Testis (tissue), 3 donors: ENCODE measurements around the gene PTPN11. TPM values are rescaled to one million over a fixed set of nuclear protein-coding genes. Genes with fewer than 3 reads are reported as not detected.

Experiments used
- DNase-seq: peaks from one replicate; pipeline ENCODE4 v3.0.0-alpha.2; 2019
- H3K27ac ChIP-seq, 2 donors: fragments of 200-600 bp; sonication (generic); one replicate each; pipeline ENCODE4 v1.5.1; 2019
- H3K27me3 ChIP-seq: fragments of 200-600 bp; sonication (generic); one replicate; pipeline ENCODE4 v1.5.1; 2019
- H3K36me3 ChIP-seq: fragments of 200-600 bp; sonication (generic); one replicate; pipeline ENCODE4 v1.5.1; 2017; ENCODE audit warnings: low read depth; ENCODE audit errors: missing control alignments
- H3K4me1 ChIP-seq: fragments of 200-600 bp; sonication (generic); one replicate; pipeline ENCODE4 v1.5.1; 2019
- H3K4me3 ChIP-seq, 2 donors: fragments of 200-600 bp; sonication (generic); one replicate each; pipeline ENCODE4 v1.5.1; 2017 to 2019
- H3K9me3 ChIP-seq: fragments of 200-600 bp; sonication (generic); one replicate; pipeline ENCODE4 v1.5.1; 2017
- POLR2A ChIP-seq: fragments of 450-650 bp; IDR thresholded peaks from one replicate; pipeline ENCODE4 v1.6.1; 2017; ENCODE audit warnings: antibody characterized with exemption, mild to moderate bottlenecking, moderate library complexity
- WGBS, 2 donors: methylation state at CpG; one replicate each; pipeline ENCODE4 v1.1.5; 2018; 5-methylcytosine and 5-hydroxymethylcytosine counted together
- intact Hi-C: fragments of 100-400 bp; cut with DNase I; formaldehyde crosslinking; loops from one replicate; pipeline ENCODE4 v1.15.1; 2023; ENCODE audit warnings: low total_unique reads
- polyA plus RNA-seq: library from polyadenylated mRNA; stranded (reverse); fragments of 350-450 nt; fragmentation: Illumina TruSeq; extraction: RNeasy Lipid Tissue Mini Kit (QIAGEN cat#74804); gene quantifications from one replicate; pipeline ENCODE4 v1.2.3, GENCODE V29; 2014; ENCODE audit warnings: low read depth, low replicate concordance; ENCODE audit not compliant: insufficient read depth
- total RNA-seq, 2 donors: library from RNA; depleted of rRNA; stranded (reverse); fragments of >200 nt; gene quantifications; one replicate each; pipeline ENCODE4 v1.2.3, GENCODE V29; 2016
- TF ChIP-seq, protein P1 (sequence below), 3 experiments: fragments of 450-650 bp in 2 of 3; fragments of 200-600 bp in 1 of 3; sonication (generic) in 1 of 3; IDR thresholded peaks; one replicate each; pipeline ENCODE4 v1.5.1; 2016 to 2019; ENCODE audit warnings: antibody characterized with exemption in 3 of 3, mild to moderate bottlenecking in 2 of 3, moderate library complexity in 1 of 3

Gene PTPN11
- total and polyA plus RNA-seq, 3 donors from 2014 or later, result 32.0 to 53.0 (median 49.4) TPM

DNA sequence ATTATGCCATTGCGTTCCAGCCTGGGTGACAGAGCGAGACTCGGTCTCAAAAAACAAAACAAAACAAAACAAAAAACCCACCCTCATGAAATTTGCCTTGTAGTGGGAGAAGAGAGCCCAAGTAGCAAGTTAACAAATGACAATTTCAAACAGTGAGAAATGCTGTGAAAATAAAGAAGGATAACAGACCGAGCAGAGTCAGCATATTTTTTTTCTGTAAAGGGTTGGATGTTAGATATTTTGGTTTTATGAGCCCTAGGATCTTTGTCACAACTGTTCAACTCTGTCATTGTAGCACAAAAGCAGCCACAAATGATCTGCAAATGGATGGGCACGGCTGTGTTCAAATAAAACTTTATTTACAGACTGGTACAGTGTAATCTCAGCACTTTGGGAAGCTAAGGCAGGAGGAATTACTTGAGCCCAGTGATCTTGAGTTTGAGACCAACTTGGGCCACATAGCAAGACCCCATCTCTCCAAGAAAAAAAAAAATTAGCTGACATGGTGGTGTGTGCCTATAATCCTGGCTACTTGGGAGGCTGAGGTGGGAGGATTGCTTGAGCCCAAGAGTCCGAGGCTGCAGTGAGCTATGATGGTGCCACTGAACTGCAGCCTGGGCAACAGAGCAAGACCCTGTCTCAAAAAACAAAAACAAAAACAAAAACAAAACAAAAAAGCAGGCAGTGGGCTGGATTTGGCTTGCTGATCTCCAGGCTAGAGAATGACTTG is 117.1 kb downstream of the PTPN11 start:
- H3K27me3 ChIP-seq, result no peaks in the 10 kb centered on the region
- WGBS, 2 donors, result 81 to 85% methylated on average over 6 of the region's 6 CpGs
- DNase-seq, result no peak
- H3K9me3 ChIP-seq, result no peaks in the 10 kb centered on the region
- no peak overlapping the region for H3K27ac ChIP-seq
- no peaks in the 10 kb centered on the region for H3K36me3 ChIP-seq
- H3K4me1 ChIP-seq, result no peaks in the 10 kb centered on the region
- TF ChIP-seq, protein P1, sequence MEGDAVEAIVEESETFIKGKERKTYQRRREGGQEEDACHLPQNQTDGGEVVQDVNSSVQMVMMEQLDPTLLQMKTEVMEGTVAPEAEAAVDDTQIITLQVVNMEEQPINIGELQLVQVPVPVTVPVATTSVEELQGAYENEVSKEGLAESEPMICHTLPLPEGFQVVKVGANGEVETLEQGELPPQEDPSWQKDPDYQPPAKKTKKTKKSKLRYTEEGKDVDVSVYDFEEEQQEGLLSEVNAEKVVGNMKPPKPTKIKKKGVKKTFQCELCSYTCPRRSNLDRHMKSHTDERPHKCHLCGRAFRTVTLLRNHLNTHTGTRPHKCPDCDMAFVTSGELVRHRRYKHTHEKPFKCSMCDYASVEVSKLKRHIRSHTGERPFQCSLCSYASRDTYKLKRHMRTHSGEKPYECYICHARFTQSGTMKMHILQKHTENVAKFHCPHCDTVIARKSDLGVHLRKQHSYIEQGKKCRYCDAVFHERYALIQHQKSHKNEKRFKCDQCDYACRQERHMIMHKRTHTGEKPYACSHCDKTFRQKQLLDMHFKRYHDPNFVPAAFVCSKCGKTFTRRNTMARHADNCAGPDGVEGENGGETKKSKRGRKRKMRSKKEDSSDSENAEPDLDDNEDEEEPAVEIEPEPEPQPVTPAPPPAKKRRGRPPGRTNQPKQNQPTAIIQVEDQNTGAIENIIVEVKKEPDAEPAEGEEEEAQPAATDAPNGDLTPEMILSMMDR (IDR thresholded peaks at IDR 0.05), result no peak
- TF ChIP-seq POLR2A, result no peak
- H3K4me3 ChIP-seq, result no peak overlapping the region
- intact Hi-C loops, result no loop called here

DNA sequence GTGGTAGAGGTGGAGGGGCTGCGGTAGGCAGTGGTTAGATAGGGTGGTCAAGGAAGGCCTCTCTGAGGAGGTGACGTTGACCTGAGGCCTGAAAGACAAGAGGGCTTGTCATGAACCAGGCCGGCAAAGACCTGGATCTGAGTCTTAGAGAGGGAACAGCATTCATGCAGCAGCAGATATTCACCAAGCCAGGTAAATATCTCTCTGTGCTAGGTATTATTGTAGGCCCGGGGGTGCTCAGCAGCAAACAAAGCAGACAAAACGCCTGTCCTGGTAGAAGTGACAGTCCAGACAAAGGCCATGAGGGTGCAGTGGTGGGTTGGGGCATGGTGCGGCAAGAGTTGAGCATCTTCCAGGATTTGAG is 117.6 kb downstream of the PTPN11 start:
- no peaks in the 10 kb centered on the region for H3K4me1 ChIP-seq
- H3K4me3 ChIP-seq, result no peak overlapping the region
- H3K9me3 ChIP-seq, result no peaks in the 10 kb centered on the region
- H3K27me3 ChIP-seq, result no peaks in the 10 kb centered on the region
- H3K27ac ChIP-seq, result no peak overlapping the region
- DNase-seq, result no peak
- TF ChIP-seq, protein P1 (IDR thresholded peaks at IDR 0.05), result no peak
- TF ChIP-seq POLR2A, result no peak
- H3K36me3 ChIP-seq, result no peaks in the 10 kb centered on the region
- intact Hi-C loops, result no loop called here
- WGBS, 2 donors, result 86 to 87% methylated on average over 6 of the region's 6 CpGs

DNA sequence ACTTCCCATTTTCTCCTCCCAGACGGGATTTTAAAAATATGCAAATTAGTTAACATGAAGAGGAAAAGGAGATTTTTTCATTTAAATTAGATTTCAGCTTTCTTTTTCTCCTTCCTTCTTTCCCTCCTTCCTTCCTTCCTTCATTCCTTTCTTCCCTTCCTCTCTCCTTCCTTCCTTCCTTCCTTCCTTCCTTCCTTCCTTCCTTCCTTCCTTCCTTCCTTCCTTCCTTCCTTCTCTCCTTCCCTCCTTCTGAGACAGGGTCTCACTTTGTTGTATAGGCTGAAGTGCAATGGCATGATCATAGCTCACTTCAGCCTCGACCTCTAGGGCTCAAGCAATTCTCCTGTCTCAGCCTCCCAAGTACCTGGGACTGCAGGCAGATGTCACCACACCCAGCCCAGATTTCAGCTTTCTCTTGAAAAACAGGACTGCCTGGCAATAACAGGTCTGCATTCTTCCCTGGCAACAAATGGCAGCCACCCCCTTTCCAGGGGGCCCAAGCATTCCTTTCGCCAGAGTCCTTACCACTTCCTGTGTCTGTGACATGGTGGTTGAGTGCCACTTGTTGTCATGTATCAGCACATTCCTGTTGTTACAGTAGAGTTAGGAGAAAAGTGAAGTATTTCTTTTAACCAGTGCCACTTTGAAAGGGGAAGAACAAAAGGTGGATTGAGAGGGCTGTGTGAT is 119.1 kb downstream of the PTPN11 start:
- no peak for DNase-seq
- no peak overlapping the region for H3K27ac ChIP-seq
- no peaks in the 10 kb centered on the region for H3K36me3 ChIP-seq
- no peaks in the 10 kb centered on the region for H3K9me3 ChIP-seq
- TF ChIP-seq POLR2A, result no peak
- TF ChIP-seq, protein P1 (IDR thresholded peaks at IDR 0.05), result no peak
- intact Hi-C loops, result no loop called here
- 59 to 67% methylated on average over 3 of the region's 3 CpGs for WGBS, 2 donors
- no peaks in the 10 kb centered on the region for H3K4me1 ChIP-seq
- no peaks in the 10 kb centered on the region for H3K27me3 ChIP-seq
- no peak overlapping the region for H3K4me3 ChIP-seq

DNA sequence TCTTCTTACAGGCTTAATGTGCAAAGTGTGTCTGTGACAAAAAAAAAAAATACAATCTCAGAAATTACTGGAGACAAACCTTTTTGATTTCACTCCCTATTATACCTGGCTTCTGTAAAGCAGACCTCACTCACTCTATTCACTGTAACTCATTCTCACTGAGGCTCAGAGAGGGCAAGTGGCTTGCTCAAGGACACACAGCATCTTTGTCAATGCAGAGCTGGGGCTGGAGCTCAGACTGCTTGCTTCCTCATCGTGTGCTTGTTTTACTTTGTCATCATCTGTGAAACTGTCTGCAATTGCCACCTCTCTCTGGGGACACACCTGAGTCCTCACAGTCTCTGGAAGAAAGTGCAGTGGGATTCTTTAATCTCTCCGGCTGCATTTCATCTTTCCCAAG is 120.0 kb downstream of the PTPN11 start:
- Histone ChIP-seq H3K27me3 (no peaks in the 10 kb centered on the region), H3K9me3 (no peaks in the 10 kb centered on the region), H3K36me3 (no peaks in the 10 kb centered on the region), H3K27ac (no peak overlapping the region), H3K4me3 (no peak overlapping the region), H3K4me1 (no peaks in the 10 kb centered on the region)
- 74% methylated on average over 2 of the region's 2 CpGs for WGBS, 2 donors
- no peak for DNase-seq
- intact Hi-C loops, result no loop called here
- no peak for TF ChIP-seq POLR2A
- TF ChIP-seq, protein P1 (IDR thresholded peaks at IDR 0.05), result no peak
